ENCODE results near the gene EHMT2.
A peak's percentile ranks its signal among the peaks of the same experiment; 100 is the strongest.
"Not testable (repeated sequence)": the region's sequence is repeated elsewhere in the genome, so short reads cannot be mapped to it uniquely, and the experiment has no call there.

The EHMT2 gene

DNA sequence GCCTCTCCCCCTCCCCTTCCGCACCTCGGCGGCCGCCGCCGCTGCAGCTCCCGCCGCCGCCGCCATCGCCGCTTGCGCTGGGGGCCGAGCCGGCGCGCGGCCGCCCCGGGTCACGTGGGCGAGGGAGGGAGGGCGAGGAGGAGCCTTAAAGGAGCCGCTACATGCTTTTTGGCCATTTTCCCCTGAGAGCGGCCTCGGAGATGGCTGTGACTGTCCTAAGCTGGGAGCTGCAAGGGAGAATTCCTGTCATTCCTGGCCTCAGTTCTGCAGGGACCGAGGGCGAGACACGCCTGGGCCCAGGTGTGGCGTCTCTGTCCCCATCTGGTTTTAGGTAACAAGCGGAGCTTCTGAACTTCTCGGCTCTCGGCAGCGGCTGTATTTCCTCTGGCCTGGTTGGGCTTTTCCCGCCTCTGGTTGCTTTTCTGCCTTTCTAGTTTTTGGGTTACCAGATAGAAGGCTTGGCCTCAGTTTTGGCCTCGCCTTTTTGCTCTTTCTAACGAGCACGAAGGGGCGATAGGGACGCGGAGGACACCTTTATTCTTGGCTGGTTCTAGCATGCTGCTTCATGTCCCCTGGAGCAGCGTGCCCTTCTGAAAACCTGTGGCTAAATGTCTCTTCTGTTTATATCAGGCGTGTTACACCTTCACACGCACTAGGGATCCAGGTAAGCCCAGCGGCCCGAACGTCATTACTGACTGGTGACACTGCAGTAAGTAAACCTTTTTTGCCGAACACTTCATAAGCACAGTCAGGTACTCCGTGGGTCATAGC lies at the start of gene EHMT2:
Gene EHMT2 (minus strand): TSS at position 87 of the 771 bp plus-strand sequence. CDS start 21 bp downstream, at position 66.
- peak; percentile 74 for DNase-seq

DNA sequence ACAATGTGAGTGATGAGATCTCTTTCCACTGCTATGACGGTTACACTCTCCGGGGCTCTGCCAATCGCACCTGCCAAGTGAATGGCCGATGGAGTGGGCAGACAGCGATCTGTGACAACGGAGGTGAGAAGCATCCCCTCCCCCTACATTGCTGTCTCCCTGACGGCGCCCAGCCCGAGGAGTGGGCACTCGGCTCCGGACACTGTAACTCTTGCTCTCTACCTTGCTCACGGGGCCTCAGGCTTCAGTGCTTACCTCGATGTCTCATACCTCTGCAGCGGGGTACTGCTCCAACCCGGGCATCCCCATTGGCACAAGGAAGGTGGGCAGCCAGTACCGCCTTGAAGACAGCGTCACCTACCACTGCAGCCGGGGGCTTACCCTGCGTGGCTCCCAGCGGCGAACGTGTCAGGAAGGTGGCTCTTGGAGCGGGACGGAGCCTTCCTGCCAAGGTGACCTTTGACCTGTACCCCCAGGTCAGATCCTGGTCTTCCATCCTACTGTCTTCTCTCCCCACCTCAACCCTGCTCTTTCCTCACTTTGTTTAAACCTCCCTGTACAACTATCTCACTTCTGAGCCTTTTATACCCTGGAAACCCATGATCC lies 49.7 kb upstream of the EHMT2 start:
- no peak for DNase-seq

GRCh38 chr6:31946370-31946885 lies 48.9 kb upstream of the EHMT2 start:
- DNase-seq, result no peak

DNA sequence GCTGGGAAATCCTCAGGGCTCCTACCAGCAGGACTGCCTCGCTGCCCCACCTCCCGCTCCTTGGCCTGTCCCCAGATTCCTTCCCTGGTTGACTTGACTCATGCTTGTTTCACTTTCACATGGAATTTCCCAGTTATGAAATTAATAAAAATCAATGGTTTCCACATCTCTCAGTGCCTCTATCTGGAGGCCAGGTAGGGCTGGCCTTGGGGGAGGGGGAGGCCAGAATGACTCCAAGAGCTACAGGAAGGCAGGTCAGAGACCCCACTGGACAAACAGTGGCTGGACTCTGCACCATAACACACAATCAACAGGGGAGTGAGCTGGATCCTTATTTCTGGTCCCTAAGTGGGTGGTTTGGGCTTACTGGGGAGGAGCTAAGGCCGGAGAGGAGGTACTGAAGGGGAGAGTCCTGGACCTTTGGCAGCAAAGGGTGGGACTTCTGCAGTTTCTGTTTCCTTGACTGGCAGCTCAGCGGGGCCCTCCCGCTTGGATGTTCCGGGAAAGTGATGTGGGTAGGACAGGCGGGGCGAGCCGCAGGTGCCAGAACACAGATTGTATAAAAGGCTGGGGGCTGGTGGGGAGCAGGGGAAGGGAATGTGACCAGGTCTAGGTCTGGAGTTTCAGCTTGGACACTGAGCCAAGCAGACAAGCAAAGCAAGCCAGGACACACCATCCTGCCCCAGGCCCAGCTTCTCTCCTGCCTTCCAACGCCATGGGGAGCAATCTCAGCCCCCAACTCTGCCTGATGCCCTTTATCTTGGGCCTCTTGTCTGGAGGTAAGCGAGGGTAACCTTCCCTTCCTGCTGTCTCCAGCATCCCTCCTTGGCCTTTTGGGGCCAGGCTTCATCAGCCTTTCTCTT lies 48.2 kb upstream of the EHMT2 start, which contains the start of gene CFB:
Gene CFB (plus strand): TSS at position 589 of the 863 bp plus-strand sequence. CDS start 127 bp downstream, at position 716.
- DNase-seq, result no peak

- no peak for DNase-seq
These were observed 47.6 kb upstream of the EHMT2 start for GRCh38 chr6:31945154-31945506.

- no peak for DNase-seq
These were observed 46.2 kb upstream of the EHMT2 start for GRCh38 chr6:31943742-31944141.

DNA sequence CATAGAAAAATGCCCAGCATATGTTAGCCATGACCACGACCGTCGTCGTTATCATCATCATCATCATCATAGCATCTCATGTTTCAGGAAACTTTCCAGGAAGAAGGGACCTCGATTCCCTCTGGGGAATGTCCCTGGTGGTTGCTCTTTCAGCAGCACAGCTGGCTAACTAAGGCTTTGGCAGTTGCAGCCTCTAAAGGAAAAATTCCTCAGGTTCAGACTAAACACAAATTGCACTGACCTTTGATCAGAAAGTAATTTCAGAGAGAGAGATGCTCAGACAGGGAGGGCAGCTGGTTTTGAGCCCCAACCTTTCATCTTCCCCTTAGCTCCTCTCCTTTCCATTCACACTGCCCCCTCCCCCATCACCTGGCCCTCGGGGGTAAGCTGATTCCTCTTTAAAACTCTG lies 42.8 kb upstream of the EHMT2 start:
- DNase-seq, result no peak

GRCh38 chr6:31935823-31936222 lies 38.3 kb upstream of the EHMT2 start:
- no peak for DNase-seq

GRCh38 chr6:31935021-31935420 lies 37.5 kb upstream of the EHMT2 start:
- DNase-seq, result no peak

DNA sequence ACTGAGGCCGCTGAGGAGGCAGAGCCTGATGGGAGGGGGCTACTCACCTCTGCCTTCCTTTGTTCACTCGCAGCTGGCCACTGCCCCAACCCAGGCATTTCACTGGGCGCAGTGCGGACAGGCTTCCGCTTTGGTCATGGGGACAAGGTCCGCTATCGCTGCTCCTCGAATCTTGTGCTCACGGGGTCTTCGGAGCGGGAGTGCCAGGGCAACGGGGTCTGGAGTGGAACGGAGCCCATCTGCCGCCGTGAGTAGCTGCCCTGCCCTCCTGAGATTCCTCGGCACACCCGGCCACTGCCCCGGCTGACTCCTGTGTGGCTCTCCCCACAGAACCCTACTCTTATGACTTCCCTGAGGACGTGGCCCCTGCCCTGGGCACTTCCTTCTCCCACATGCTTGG lies 36.0 kb upstream of the EHMT2 start:
- no peak for DNase-seq

DNA sequence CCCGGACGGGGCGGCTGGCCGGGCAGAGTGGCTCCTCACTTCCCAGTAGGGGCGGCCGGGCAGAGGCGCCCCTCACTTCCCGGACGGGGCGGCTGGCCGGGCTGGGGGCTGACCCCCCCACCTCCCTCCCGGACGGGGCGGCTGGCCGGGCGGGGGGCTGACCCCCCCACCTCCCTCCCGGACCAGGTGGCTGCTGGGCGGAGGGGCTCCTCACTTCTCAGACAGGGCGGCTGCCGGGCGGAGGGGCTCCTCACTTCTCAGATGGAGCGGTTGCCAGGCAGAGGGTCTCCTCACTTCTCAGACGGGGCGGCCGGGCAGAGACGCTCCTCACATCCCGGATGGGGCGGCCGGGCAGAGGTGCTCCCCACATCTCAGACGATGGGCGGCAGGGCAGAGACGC lies 34.6 kb upstream of the EHMT2 start:
- not testable (repeated sequence) for DNase-seq

DNA sequence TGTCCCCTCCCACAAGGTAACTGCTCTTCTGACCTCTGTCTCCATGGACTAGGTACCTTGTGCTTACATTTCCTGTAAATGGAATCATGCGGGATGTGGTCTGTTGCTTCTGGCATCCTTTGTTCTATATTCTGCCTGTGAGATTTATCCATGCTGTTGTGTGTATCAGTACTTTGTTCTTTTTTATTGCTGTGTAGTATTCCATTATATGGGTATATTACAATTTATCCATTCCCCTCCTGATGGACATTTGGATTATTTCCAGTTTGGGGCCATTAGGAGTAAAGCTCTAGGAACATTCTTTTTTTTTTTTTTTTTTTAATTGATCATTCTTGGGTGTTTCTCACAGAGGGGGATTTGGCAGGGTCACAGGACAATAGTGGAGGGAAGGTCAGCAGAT lies 33.5 kb upstream of the EHMT2 start:
- no peak for DNase-seq

GRCh38 chr6:31928672-31928939 lies 31.1 kb upstream of the EHMT2 start:
- no peak for DNase-seq

- DNase-seq, result no peak
These were observed 30.6 kb upstream of the EHMT2 start for GRCh38 chr6:31927863-31928671.

GRCh38 chr6:31927242-31927862 lies 29.9 kb upstream of the EHMT2 start, which contains the start of gene C2:
C2 (plus strand) TSS chr6:31927717; CDS start chr6:31927753, 36 bp downstream.
- no peak for DNase-seq

DNA sequence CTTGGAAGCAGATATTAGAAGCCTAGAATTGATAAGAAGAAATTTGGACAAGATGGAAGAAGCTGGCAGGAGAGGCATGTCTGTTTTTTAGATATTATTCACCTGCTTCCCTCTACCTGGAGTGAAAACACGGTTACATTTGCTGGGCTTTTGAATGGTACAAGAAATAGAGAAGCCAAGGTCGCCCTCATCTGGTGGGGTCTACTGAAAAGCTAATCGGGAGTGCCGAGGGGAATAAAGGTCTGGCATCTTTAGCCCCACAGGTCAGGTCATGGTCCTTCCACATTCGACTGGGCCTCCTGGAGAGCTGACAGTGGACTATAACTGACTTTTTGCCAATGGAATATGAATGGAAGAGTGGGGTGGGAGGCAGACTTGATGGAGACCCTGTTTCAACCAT lies 25.4 kb upstream of the EHMT2 start:
- DNase-seq, result peak; percentile 15

GRCh38 chr6:31920811-31921210 lies 23.3 kb upstream of the EHMT2 start:
- no peak for DNase-seq

GRCh38 chr6:31919624-31920303 lies 22.3 kb upstream of the EHMT2 start:
- no peak for DNase-seq

GRCh38 chr6:31918069-31918720 lies 20.7 kb upstream of the EHMT2 start:
- DNase-seq, result no peak

DNA sequence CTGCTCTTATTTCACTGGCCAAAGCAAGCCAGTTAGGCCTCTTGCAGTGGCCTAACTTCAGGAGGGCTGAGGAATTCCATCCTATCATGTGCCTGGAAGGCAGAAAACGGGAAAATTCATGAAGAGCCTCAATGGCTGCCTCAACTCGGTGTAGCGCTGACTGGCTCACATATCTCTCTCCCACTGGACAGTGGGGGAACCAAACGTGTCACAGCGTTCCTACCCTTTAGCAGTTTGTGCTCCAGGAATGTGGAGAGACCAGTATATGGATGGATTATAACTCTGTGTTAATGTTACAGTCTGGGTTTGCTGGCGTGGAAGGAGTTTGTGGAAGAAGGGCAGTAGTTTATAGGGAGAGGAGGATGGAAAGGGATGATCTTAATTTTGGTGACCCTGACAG lies 18.3 kb upstream of the EHMT2 start:
- DNase-seq, result no peak

- DNase-seq, result no peak
These were observed 17.9 kb upstream of the EHMT2 start for GRCh38 chr6:31915351-31915750.

Data from NCI-H1092 treated with DMSO at 0.1 percent for 48 hours (cell line).